ENCODE data around the gene CUL4A. TPM values are rescaled to one million over a fixed set of nuclear protein-coding genes. Genes with fewer than 3 reads are reported as not detected.

Gene CUL4A
- total and polyA plus RNA-seq, 2 experiments from 2014 or later: 67.5 to 195 TPM

GRCh38 chr13:113160983-113161382, 48.4 kb upstream of the CUL4A start:
- Mint-ChIP-seq H3K4me1 (peaks cover 35% of the 10 kb centered on the region), H3K4me3 (no peak overlapping the region; the same call in 2 of the 3 replicates)

More at GRCh38 chr13:113160983-113161382, 48.4 kb upstream of the CUL4A start:
- TF ChIP-seq ZNF331 (CRISPR knock-in tag; IDR thresholded peaks at IDR 0.05; ENCODE audit: low read depth) (no peak), NANOG (IDR thresholded peaks at IDR 0.05; ENCODE audit: borderline replicate concordance) (no peak), JUNB (IDR thresholded peaks at IDR 0.05; ENCODE audit: unreplicated experiment) (no peak), POLR2AphosphoS5 (IDR thresholded peaks at IDR 0.05; ENCODE audit: low read depth) (no peak), CREB1 (CRISPR knock-in tag; IDR thresholded peaks at IDR 0.05; ENCODE audit: low read depth) (no peak), EZH2 (IDR thresholded peaks at IDR 0.05; ENCODE audit: low read depth, unreplicated experiment) (no peak), REST (IDR thresholded peaks at IDR 0.05; ENCODE audit: unreplicated experiment) (no peak), ZNF114 (CRISPR knock-in tag; IDR thresholded peaks at IDR 0.05) (no peak), STAT1 (IDR thresholded peaks at IDR 0.05; ENCODE audit: unreplicated experiment) (no peak), ZNF462 (CRISPR knock-in tag; IDR thresholded peaks at IDR 0.05) (no peak), EZH2phosphoT487 (IDR thresholded peaks at IDR 0.05; ENCODE audit: unreplicated experiment) (no peak)
- TF ChIP-seq, protein P1, sequence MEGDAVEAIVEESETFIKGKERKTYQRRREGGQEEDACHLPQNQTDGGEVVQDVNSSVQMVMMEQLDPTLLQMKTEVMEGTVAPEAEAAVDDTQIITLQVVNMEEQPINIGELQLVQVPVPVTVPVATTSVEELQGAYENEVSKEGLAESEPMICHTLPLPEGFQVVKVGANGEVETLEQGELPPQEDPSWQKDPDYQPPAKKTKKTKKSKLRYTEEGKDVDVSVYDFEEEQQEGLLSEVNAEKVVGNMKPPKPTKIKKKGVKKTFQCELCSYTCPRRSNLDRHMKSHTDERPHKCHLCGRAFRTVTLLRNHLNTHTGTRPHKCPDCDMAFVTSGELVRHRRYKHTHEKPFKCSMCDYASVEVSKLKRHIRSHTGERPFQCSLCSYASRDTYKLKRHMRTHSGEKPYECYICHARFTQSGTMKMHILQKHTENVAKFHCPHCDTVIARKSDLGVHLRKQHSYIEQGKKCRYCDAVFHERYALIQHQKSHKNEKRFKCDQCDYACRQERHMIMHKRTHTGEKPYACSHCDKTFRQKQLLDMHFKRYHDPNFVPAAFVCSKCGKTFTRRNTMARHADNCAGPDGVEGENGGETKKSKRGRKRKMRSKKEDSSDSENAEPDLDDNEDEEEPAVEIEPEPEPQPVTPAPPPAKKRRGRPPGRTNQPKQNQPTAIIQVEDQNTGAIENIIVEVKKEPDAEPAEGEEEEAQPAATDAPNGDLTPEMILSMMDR (conservative IDR thresholded peaks at IDR 0.05; ENCODE audit: low read depth in 2 of 2): no peak
- TF ChIP-seq, protein P2, sequence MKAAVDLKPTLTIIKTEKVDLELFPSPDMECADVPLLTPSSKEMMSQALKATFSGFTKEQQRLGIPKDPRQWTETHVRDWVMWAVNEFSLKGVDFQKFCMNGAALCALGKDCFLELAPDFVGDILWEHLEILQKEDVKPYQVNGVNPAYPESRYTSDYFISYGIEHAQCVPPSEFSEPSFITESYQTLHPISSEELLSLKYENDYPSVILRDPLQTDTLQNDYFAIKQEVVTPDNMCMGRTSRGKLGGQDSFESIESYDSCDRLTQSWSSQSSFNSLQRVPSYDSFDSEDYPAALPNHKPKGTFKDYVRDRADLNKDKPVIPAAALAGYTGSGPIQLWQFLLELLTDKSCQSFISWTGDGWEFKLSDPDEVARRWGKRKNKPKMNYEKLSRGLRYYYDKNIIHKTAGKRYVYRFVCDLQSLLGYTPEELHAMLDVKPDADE (IDR thresholded peaks at IDR 0.05): no peak
- Mint-ChIP-seq H3K27ac (no peak overlapping the region), H3K27me3 (ENCODE audit: insufficient read depth, low read depth, poor library complexity) (peaks cover 10% of the 10 kb centered on the region), H3K9me3 (no peaks in the 10 kb centered on the region), H3K36me3 (ENCODE audit: low read depth) (no peaks in the 10 kb centered on the region)
- Histone ChIP-seq H3K79me2 (replicated peaks; ENCODE audit: insufficient read depth) (no peaks in the 10 kb centered on the region), H3F3A (replicated peaks; ENCODE audit: low read depth) (no peaks in the 10 kb centered on the region), H3K4me1 (ENCODE audit: insufficient read depth) (peaks cover 12% of the 10 kb centered on the region; the same call in 1 of the 2 replicates), H3K4me2 (no peak overlapping the region), H3K4me3 (no peak overlapping the region), H2AFZ (peak overlapping the region; percentile 72; the same call in 1 of the 2 replicates), H3K27ac (ENCODE audit: low read depth) (no peak overlapping the region), H3K36me3 (ENCODE audit: insufficient read depth) (no peaks in the 10 kb centered on the region), H4K20me1 (replicated peaks; ENCODE audit: insufficient read depth) (no peaks in the 10 kb centered on the region), H3K27me3 (ENCODE audit: insufficient read depth) (no peaks in the 10 kb centered on the region), H3K9me2 (ENCODE audit: insufficient read depth) (no peaks in the 10 kb centered on the region)
- DNase-seq (ENCODE audit: low spot score): no peak
- ATAC-seq: no peak
